AG10803 (cell line): ENCODE data around the gene MOCOS.

ENCODE experiments used
- DNase-seq: peaks from one replicate; pipeline ENCODE4 v3.0.0; 2010; ENCODE audit warnings: low read depth
- H3K4me3 ChIP-seq: 2 replicates; pipeline ENCODE4 v1.5.1; 2011; ENCODE audit warnings: mild to moderate bottlenecking, low read length, control low read depth
- CTCF ChIP-seq: conservative IDR thresholded peaks from 2 replicates; pipeline ENCODE4 v1.5.1; 2011; ENCODE audit warnings: mild to moderate bottlenecking, low read length, control low read depth, inconsistent platforms

MOCOS gene

DNA sequence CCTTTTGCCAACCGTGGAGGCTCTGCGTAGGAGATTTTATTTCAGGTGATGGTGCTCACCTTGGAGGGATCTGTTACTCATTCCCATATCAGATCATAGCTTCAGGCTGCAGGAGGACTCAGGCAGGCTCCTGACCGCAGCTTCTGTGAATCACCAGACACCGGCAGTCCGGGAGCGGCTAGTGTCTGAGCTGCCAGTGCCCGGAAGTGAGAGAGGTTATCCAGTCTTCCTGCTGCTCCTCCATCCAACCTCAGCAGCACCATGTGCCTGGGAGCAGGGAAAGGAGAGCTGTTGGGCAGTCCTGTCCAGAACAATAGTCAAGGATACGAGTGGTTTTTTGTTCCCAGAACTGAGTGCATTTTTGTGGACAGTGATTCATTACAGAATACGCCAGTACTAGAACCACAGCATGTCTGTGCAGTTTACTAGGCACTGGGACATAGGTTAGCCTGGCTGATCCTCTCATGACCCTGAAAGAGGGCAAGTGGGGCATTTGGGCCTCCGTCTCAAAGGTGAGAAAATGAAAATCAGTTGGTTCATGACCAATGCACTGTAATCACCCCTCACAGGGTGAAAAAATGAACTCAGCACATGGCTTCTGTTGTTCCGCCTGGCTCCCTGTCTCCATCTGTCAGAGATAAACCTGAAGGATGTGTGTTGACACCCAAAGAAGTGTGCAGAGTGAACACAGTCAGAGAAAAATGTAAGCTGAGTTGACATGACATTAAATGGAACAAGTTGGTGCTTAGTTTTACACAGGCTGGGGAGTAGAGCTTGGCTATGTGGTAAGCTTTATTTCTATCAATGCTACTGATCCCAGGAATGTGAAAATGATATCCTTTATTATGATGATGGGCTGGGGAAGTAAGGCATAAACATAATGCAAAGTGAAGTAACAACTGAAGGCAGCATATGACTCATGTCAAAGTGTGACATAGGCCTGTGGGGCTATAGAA, 122.4 kb downstream of the MOCOS start:
- peak overlapping the region; percentile 15 for H3K4me3 ChIP-seq
- TF ChIP-seq CTCF = no peak
- peak; percentile 100 for DNase-seq

GRCh38 chr18:36311026-36311570, 123.8 kb downstream of the MOCOS start:
- TF ChIP-seq CTCF = no peak
- no peak overlapping the region for H3K4me3 ChIP-seq
- DNase-seq = no peak

- TF ChIP-seq CTCF = no peak
- no peak overlapping the region for H3K4me3 ChIP-seq
- DNase-seq = no peak
These were observed 125.6 kb downstream of the MOCOS start for GRCh38 chr18:36312806-36313395.

GRCh38 chr18:36314098-36314497, 126.8 kb downstream of the MOCOS start:
- no peak for TF ChIP-seq CTCF
- H3K4me3 ChIP-seq = no peak overlapping the region
- peak; percentile 80 for DNase-seq

- DNase-seq = peak; percentile 93
- no peak overlapping the region for H3K4me3 ChIP-seq
- TF ChIP-seq CTCF = no peak
These were observed 127.5 kb downstream of the MOCOS start for GRCh38 chr18:36314754-36315153.

GRCh38 chr18:36315736-36316135, 128.4 kb downstream of the MOCOS start:
- DNase-seq = peak; percentile 66
- no peak overlapping the region for H3K4me3 ChIP-seq
- no peak for TF ChIP-seq CTCF
